H1 (cell line): ENCODE measurements around the gene TRIP13. TPM values are rescaled to one million over a fixed set of nuclear protein-coding genes. Genes with fewer than 3 reads are reported as not detected.

Experiments used
- polyA plus RNA-seq, 7 experiments: library from polyadenylated mRNA; depleted of rRNA in 3 of 7; stranded (reverse) in 5 of 7; unstranded in 2 of 7; fragments of >200 nt in 5 of 7; fragments of 200-250 nt in 2 of 7; gene quantifications; 1 replicate in 5 of 7; 2 replicates in 1 of 7; 4 replicates in 1 of 7; pipeline versions ENCODE4 v1.2.1 to v1.2.3, GENCODE V29; 2011 to 2013; ENCODE audit warnings: missing spikeins in 2 of 7, mixed read lengths in 2 of 7
- total RNA-seq: library from RNA; stranded (reverse); fragmentation: NEBNext Ultra II Directional; extraction: Animal tissue kit (Norgen Biotek cat#: 25700); gene quantifications from 2 replicates; pipeline ENCODE4 v1.2.1, GENCODE V29; 2021
- TF ChIP-seq, protein P1 (sequence below): fragments of 300-600 bp; sonication (generic); IDR thresholded peaks from 2 replicates; pipeline ENCODE4 v1.7.1; 2012; ENCODE audit warnings: low read length, moderate library complexity, mild to moderate bottlenecking, inconsistent platforms; ENCODE audit not compliant: insufficient replicate concordance

The TRIP13 gene
- total and polyA plus RNA-seq, 2 of the 8 experiments (the other 6 are each of a cell fraction or from before 2014, with no cell fraction given) = 20.0 to 39.2 TPM

DNA sequence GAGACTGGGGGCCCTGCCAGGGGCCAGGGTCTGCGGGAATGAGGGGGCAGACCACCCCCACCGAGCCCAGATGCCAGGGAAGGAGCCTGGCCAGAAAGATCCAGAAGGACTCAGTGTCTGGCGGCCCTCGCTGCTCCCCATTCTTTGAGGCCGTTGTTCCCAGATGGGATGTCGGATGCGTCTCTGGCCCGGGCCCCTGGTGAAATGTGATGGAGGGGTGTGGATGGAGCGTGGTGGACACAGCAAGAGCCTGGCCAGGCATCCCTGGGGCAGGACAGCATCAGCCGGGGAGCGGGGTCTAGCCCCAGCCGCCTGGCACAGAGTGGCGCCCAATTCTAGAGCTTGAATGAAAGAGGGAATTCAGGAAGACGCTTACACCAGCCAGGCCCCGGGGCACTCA, 69.7 kb downstream of the TRIP13 start (continued):
- TF ChIP-seq, protein P1, sequence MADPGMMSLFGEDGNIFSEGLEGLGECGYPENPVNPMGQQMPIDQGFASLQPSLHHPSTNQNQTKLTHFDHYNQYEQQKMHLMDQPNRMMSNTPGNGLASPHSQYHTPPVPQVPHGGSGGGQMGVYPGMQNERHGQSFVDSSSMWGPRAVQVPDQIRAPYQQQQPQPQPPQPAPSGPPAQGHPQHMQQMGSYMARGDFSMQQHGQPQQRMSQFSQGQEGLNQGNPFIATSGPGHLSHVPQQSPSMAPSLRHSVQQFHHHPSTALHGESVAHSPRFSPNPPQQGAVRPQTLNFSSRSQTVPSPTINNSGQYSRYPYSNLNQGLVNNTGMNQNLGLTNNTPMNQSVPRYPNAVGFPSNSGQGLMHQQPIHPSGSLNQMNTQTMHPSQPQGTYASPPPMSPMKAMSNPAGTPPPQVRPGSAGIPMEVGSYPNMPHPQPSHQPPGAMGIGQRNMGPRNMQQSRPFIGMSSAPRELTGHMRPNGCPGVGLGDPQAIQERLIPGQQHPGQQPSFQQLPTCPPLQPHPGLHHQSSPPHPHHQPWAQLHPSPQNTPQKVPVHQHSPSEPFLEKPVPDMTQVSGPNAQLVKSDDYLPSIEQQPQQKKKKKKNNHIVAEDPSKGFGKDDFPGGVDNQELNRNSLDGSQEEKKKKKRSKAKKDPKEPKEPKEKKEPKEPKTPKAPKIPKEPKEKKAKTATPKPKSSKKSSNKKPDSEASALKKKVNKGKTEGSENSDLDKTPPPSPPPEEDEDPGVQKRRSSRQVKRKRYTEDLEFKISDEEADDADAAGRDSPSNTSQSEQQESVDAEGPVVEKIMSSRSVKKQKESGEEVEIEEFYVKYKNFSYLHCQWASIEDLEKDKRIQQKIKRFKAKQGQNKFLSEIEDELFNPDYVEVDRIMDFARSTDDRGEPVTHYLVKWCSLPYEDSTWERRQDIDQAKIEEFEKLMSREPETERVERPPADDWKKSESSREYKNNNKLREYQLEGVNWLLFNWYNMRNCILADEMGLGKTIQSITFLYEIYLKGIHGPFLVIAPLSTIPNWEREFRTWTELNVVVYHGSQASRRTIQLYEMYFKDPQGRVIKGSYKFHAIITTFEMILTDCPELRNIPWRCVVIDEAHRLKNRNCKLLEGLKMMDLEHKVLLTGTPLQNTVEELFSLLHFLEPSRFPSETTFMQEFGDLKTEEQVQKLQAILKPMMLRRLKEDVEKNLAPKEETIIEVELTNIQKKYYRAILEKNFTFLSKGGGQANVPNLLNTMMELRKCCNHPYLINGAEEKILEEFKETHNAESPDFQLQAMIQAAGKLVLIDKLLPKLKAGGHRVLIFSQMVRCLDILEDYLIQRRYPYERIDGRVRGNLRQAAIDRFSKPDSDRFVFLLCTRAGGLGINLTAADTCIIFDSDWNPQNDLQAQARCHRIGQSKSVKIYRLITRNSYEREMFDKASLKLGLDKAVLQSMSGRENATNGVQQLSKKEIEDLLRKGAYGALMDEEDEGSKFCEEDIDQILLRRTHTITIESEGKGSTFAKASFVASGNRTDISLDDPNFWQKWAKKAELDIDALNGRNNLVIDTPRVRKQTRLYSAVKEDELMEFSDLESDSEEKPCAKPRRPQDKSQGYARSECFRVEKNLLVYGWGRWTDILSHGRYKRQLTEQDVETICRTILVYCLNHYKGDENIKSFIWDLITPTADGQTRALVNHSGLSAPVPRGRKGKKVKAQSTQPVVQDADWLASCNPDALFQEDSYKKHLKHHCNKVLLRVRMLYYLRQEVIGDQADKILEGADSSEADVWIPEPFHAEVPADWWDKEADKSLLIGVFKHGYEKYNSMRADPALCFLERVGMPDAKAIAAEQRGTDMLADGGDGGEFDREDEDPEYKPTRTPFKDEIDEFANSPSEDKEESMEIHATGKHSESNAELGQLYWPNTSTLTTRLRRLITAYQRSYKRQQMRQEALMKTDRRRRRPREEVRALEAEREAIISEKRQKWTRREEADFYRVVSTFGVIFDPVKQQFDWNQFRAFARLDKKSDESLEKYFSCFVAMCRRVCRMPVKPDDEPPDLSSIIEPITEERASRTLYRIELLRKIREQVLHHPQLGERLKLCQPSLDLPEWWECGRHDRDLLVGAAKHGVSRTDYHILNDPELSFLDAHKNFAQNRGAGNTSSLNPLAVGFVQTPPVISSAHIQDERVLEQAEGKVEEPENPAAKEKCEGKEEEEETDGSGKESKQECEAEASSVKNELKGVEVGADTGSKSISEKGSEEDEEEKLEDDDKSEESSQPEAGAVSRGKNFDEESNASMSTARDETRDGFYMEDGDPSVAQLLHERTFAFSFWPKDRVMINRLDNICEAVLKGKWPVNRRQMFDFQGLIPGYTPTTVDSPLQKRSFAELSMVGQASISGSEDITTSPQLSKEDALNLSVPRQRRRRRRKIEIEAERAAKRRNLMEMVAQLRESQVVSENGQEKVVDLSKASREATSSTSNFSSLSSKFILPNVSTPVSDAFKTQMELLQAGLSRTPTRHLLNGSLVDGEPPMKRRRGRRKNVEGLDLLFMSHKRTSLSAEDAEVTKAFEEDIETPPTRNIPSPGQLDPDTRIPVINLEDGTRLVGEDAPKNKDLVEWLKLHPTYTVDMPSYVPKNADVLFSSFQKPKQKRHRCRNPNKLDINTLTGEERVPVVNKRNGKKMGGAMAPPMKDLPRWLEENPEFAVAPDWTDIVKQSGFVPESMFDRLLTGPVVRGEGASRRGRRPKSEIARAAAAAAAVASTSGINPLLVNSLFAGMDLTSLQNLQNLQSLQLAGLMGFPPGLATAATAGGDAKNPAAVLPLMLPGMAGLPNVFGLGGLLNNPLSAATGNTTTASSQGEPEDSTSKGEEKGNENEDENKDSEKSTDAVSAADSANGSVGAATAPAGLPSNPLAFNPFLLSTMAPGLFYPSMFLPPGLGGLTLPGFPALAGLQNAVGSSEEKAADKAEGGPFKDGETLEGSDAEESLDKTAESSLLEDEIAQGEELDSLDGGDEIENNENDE = no peak
